HepG2 (cell line): ENCODE measurements around the gene PGP. TPM values are rescaled to one million over a fixed set of nuclear protein-coding genes. Genes with fewer than 3 reads are reported as not detected.

ENCODE experiments used
- DPF2 ChIP-seq: sonication (generic); formaldehyde crosslinking; IDR thresholded peaks from 2 replicates; pipeline ENCODE4 v1.4.0; 2020; ENCODE audit warnings: mild to moderate bottlenecking, low read depth, missing genetic modification reagents, borderline replicate concordance
- HNRNPUL1 ChIP-seq: fragments of 200-400 bp; formaldehyde crosslinking; IDR thresholded peaks from 2 replicates; pipeline ENCODE4 v1.6.1; 2017; ENCODE audit warnings: low read depth, mild to moderate bottlenecking, low read length, moderate library complexity
- NBN ChIP-seq: fragments of 450-650 bp; conservative IDR thresholded peaks from 2 replicates; pipeline ENCODE4 v1.6.1; 2017
- SKI ChIP-seq: fragments of 450-650 bp; IDR thresholded peaks from one replicate; pipeline ENCODE4 v1.6.1; 2018; ENCODE audit warnings: mild to moderate bottlenecking; ENCODE audit not compliant: partially characterized antibody
- SP140L ChIP-seq: sonication (generic); formaldehyde crosslinking; IDR thresholded peaks from 2 replicates; pipeline ENCODE4 v1.4.0; 2020; ENCODE audit warnings: missing genetic modification reagents, borderline replicate concordance
- ZC3H4 ChIP-seq: sonication (generic); formaldehyde crosslinking; IDR thresholded peaks from 2 replicates; pipeline ENCODE4 v1.4.0; 2020; ENCODE audit warnings: missing genetic modification reagents, borderline replicate concordance
- ZFP37 ChIP-seq: sonication (generic); formaldehyde crosslinking; IDR thresholded peaks from 2 replicates; pipeline ENCODE4 v1.4.0; 2020; ENCODE audit warnings: missing genetic modification reagents, borderline replicate concordance
- ZIK1 ChIP-seq: sonication (generic); formaldehyde crosslinking; IDR thresholded peaks from 2 replicates; pipeline ENCODE4 v1.5.0; 2020; ENCODE audit warnings: mild to moderate bottlenecking, low read depth, missing genetic modification reagents, borderline replicate concordance
- ZNF124 ChIP-seq: sonication (generic); formaldehyde crosslinking; IDR thresholded peaks from 2 replicates; pipeline ENCODE4 v1.4.0; 2020; ENCODE audit warnings: missing genetic modification reagents
- ZNF577 ChIP-seq: sonication (generic); formaldehyde crosslinking; IDR thresholded peaks from 2 replicates; pipeline ENCODE4 v1.4.0; 2020; ENCODE audit warnings: mild to moderate bottlenecking, low read depth, missing genetic modification reagents, borderline replicate concordance
- polyA plus RNA-seq, 8 experiments: library from polyadenylated mRNA; depleted of rRNA in 3 of 8; stranded (reverse) in 7 of 8; unstranded in 1 of 8; fragments of >200 nt; fragmentation: Illumina TruSeq in 4 of 8; extraction: Trizol in 4 of 8; gene quantifications; 2 replicates each; pipeline versions ENCODE4 v1.2.1 to v1.2.3, GENCODE V29; 2011 to 2016; ENCODE audit warnings: low read depth in 4 of 8, missing spikeins in 1 of 8, mixed read lengths in 1 of 8; ENCODE audit not compliant: insufficient read depth in 1 of 8
- total RNA-seq, 5 experiments: library from RNA; depleted of rRNA; stranded (reverse); fragments of >200 nt; fragmentation: Illumina TruSeq; extraction: Trizol; gene quantifications; 2 replicates each; pipeline ENCODE4 v1.2.3, GENCODE V29; 2016; ENCODE audit warnings: low read depth in 1 of 5
- TF ChIP-seq, protein P1 (sequence below): sonication (generic); formaldehyde crosslinking; IDR thresholded peaks from 2 replicates; pipeline ENCODE4 v1.9.0; 2022; ENCODE audit warnings: missing genetic modification reagents, mild to moderate bottlenecking, borderline replicate concordance
- TF ChIP-seq, protein P2 (sequence below): sonication (generic); formaldehyde crosslinking; IDR thresholded peaks from 2 replicates; pipeline ENCODE4 v1.4.0; 2020; ENCODE audit warnings: missing genetic modification reagents
- TF ChIP-seq, protein P3 (sequence below): sonication (generic); formaldehyde crosslinking; IDR thresholded peaks from 2 replicates; pipeline ENCODE4 v1.5.0; 2020; ENCODE audit warnings: mild to moderate bottlenecking, missing genetic modification reagents, borderline replicate concordance

The PGP gene
- total and polyA plus RNA-seq, 2 of the 13 experiments (the other 11 are each of a cell fraction or from before 2014, with no cell fraction given), result 7.3 to 18.3 TPM

DNA sequence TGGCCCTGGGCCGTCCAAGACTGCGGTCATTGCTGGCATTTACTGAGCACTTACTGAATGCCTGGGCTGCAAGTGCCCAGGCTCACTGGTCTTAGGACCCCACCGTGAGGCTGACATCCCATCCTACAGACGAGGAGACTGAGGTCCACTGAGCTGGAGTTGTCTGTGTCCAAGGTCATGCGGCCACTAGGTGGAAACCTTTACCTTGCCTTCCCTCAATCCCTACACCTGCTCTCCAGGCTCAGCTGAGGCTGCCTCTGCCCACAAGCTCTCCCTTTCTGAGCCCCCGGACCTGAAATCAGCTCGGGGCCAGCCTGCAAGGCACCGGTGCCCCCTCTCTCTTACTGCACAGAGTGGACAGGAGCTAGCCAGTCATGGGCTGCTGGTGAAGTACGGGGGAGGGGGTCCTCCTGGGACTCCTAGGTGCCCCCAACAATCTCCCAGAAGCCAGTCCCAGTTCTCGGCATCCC, 19.8 kb downstream of the PGP start (continued):
- TF ChIP-seq ZFP37 (CRISPR knock-in tag), result 0 out of 2 replicates have a peak, but pooled peaks have one; percentile 19
- TF ChIP-seq, protein P1, sequence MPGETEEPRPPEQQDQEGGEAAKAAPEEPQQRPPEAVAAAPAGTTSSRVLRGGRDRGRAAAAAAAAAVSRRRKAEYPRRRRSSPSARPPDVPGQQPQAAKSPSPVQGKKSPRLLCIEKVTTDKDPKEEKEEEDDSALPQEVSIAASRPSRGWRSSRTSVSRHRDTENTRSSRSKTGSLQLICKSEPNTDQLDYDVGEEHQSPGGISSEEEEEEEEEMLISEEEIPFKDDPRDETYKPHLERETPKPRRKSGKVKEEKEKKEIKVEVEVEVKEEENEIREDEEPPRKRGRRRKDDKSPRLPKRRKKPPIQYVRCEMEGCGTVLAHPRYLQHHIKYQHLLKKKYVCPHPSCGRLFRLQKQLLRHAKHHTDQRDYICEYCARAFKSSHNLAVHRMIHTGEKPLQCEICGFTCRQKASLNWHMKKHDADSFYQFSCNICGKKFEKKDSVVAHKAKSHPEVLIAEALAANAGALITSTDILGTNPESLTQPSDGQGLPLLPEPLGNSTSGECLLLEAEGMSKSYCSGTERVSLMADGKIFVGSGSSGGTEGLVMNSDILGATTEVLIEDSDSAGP (CRISPR knock-in tag), result no peak
- no peak for TF ChIP-seq ZNF577 (CRISPR knock-in tag)
- no peak for TF ChIP-seq NBN
- TF ChIP-seq ZIK1, result no peak
- TF ChIP-seq, protein P2, sequence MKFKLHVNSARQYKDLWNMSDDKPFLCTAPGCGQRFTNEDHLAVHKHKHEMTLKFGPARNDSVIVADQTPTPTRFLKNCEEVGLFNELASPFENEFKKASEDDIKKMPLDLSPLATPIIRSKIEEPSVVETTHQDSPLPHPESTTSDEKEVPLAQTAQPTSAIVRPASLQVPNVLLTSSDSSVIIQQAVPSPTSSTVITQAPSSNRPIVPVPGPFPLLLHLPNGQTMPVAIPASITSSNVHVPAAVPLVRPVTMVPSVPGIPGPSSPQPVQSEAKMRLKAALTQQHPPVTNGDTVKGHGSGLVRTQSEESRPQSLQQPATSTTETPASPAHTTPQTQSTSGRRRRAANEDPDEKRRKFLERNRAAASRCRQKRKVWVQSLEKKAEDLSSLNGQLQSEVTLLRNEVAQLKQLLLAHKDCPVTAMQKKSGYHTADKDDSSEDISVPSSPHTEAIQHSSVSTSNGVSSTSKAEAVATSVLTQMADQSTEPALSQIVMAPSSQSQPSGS (CRISPR knock-in tag), result no peak
- TF ChIP-seq SP140L (CRISPR knock-in tag), result no peak
- TF ChIP-seq ZNF124, result no peak
- TF ChIP-seq, protein P3, sequence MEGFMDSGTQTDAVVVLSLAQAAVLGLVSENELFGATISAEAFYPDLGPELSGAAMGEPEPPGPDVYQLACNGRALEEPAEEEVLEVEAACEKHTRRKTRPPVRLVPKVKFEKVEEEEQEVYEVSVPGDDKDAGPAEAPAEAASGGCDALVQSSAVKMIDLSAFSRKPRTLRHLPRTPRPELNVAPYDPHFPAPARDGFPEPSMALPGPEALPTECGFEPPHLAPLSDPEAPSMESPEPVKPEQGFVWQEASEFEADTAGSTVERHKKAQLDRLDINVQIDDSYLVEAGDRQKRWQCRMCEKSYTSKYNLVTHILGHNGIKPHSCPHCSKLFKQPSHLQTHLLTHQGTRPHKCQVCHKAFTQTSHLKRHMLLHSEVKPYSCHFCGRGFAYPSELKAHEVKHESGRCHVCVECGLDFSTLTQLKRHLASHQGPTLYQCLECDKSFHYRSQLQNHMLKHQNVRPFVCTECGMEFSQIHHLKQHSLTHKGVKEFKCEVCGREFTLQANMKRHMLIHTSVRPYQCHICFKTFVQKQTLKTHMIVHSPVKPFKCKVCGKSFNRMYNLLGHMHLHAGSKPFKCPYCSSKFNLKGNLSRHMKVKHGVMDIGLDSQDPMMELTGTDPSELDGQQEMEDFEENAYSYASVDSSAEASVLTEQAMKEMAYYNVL (CRISPR knock-in tag), result no peak
- no peak for TF ChIP-seq ZC3H4
- no peak for TF ChIP-seq SKI
- TF ChIP-seq DPF2, result no peak
- TF ChIP-seq HNRNPUL1, result no peak
